Epidermal melanocyte (primary cell): ENCODE data around the gene NET1.

ENCODE experiments used
- DNase-seq: peaks from one replicate; pipeline ENCODE4 v3.0.0; 2011; ENCODE audit warnings: low spot score; ENCODE audit not compliant: insufficient read length

Gene NET1

GRCh38 chr10:5500162-5500670 lies 87.9 kb downstream of the NET1 start:
- DNase-seq, result no peak

- no peak for DNase-seq
Observed at GRCh38 chr10:5500910-5501309, 88.6 kb downstream of the NET1 start.

GRCh38 chr10:5502061-5502521 lies 89.7 kb downstream of the NET1 start:
- DNase-seq, result no peak

GRCh38 chr10:5502571-5503476 lies 90.5 kb downstream of the NET1 start:
- no peak for DNase-seq

GRCh38 chr10:5503477-5503835 lies 91.1 kb downstream of the NET1 start:
- no peak for DNase-seq

GRCh38 chr10:5504146-5505072 lies 92.1 kb downstream of the NET1 start:
- no peak for DNase-seq

GRCh38 chr10:5506246-5506645 lies 93.9 kb downstream of the NET1 start:
- no peak for DNase-seq

- DNase-seq, result no peak
Observed at GRCh38 chr10:5506751-5507648, 94.6 kb downstream of the NET1 start.

- no peak for DNase-seq
Observed at GRCh38 chr10:5507649-5508131, 95.3 kb downstream of the NET1 start.

GRCh38 chr10:5508161-5508604 lies 95.8 kb downstream of the NET1 start:
- no peak for DNase-seq
